ENCODE data around the gene DNAJC5.

The DNAJC5 gene

DNA sequence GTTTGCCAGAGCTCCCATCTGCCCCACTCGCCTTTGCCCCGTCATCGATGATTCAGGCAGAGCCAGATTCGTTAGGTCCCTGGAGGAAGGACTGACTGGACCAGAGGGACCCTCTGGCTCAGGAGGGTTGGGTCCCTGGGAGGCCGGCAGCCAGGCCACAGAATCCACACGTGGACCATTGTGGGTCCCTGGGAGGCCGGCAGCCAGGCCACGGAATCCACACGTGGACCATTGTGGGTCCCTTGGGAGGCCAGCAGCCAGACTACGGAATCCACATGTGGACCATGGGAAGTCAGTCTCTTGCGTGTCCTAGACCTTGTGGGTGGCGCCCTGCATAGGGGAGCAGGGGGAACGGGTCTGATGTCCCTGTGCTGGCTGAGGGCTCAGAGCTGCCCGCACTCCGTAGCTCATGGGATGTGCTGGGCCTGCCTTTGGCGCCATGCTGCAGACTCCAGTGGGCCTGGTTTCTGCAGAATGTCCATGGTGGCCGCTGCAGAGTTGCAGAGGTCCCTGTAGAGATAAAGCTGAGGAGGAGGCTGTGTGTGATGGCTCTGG is 37.8 kb downstream of the DNAJC5 start:
- H3K36me3 Mint-ChIP-seq (ENCODE audit: low read depth) = peaks cover 55% of the 10 kb centered on the region
- H3K4me3 Mint-ChIP-seq = no peak overlapping the region
- no peaks in the 10 kb centered on the region for H3K9me3 Mint-ChIP-seq
- H3K4me1 Mint-ChIP-seq (ENCODE audit: low read depth) = no peaks in the 10 kb centered on the region
- H3K27ac Mint-ChIP-seq = no peak overlapping the region
- H3K27me3 Mint-ChIP-seq = no peaks in the 10 kb centered on the region

DNA sequence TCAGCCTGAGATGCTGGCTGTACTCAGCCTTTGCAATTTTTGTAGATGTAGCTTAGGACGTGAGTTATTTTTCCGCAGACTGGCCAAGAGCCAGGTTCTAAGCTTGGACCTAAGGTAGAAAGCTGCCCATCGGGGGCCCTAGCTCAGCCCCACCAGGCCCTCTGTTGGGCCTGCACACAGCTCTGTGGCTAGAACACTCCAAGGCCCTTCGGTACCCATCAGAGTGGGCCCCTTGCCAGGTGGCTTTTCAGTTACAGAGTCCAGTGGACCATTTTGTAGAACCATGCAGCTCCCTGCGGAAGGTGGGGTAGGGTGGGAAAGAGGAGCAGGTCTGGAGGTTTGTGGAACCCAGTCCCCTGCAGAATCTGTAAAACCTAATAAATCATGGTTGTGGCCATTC is 38.7 kb downstream of the DNAJC5 start:
- H3K27me3 Mint-ChIP-seq = no peaks in the 10 kb centered on the region
- H3K9me3 Mint-ChIP-seq = no peaks in the 10 kb centered on the region
- H3K4me3 Mint-ChIP-seq = no peak overlapping the region
- H3K36me3 Mint-ChIP-seq (ENCODE audit: low read depth) = peaks cover 47% of the 10 kb centered on the region
- H3K27ac Mint-ChIP-seq = no peak overlapping the region
- H3K4me1 Mint-ChIP-seq (ENCODE audit: low read depth) = no peaks in the 10 kb centered on the region

DNA sequence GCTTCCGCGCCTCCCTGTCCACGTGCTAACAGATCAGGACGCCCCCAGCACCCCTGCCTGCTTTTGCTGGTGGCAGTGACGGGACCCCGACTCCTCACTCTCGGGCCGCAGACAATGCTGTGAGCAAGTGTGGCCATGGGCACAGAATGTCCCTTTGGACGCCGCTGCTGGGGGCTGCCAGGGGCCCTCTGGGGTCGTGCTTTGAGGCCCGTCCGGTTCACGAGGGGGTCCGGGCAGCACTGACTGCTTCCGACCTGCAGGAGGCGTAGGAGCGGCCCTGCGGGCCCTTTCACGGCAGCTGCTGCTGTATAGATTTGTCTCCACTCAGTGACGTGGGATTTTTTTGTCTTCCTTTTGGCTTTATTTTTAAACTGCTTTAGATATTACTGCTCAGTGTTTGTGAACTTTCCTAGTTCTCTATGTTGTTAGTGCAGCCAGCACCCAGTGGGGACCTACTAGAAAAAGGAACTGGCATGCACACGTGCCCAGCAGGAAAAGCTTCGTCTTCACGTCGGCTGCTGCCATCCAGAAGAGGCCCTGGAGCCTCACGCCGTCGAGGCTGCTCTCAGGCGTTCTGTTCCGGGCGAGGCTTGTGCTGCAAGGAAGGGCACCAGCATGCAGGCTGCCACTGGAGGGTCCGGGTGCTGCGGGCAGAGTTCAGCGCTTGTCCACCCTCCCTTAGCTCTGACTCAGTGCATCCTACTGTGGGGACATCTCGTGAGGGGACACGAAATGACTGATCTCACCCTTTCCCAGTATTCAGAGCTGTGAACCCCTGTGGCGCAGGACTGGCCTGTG is 39.5 kb downstream of the DNAJC5 start:
- Mint-ChIP-seq H3K9me3 (no peaks in the 10 kb centered on the region), H3K4me1 (ENCODE audit: low read depth) (no peaks in the 10 kb centered on the region), H3K4me3 (no peak overlapping the region), H3K27me3 (no peaks in the 10 kb centered on the region), H3K27ac (no peak overlapping the region), H3K36me3 (ENCODE audit: low read depth) (peaks cover 41% of the 10 kb centered on the region)

DNA sequence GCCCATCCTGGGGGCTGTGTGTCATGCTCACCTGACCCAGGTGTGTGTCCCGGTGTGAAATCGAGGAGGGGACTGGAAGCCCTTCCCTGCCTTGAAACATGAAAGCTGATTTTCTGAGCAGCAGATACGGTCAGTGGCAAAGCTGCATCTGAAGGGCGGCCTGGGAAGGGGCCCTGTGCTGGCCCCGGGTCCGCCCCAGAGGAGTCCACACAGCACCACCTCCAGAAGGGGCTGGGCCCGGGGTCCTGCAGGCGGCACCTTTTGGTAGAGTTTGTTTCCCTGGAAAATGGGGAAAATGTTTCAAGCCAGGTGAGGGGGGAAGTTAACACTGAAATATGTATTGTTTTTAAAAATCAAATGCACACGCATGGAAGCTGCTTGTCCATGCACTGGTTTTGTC is 40.5 kb downstream of the DNAJC5 start:
- no peaks in the 10 kb centered on the region for H3K27me3 Mint-ChIP-seq
- no peaks in the 10 kb centered on the region for H3K9me3 Mint-ChIP-seq
- no peaks in the 10 kb centered on the region for H3K4me1 Mint-ChIP-seq (ENCODE audit: low read depth)
- H3K4me3 Mint-ChIP-seq = no peak overlapping the region
- peaks cover 36% of the 10 kb centered on the region for H3K36me3 Mint-ChIP-seq (ENCODE audit: low read depth)
- no peak overlapping the region for H3K27ac Mint-ChIP-seq

DNA sequence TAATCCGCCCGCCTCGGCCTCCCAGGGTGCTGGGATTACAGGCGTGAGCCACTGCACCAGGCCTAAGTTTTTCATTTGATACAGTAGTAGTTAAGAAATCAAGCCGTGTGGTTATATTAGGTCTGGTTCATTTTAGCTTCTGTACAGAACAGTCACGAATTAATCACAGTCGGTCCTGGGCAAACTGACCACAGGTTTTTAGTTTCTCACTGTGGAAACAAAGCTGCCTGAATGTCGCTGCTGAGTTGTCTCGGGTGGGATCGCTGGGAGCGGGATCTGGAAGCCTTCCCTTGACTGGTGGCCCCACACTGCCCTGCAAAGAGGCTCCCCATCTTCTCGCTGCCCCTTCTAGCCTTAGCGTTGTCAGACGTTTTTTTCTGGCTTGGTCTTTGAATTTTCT is 42.7 kb downstream of the DNAJC5 start:
- H3K27me3 Mint-ChIP-seq = no peaks in the 10 kb centered on the region
- H3K4me1 Mint-ChIP-seq (ENCODE audit: low read depth) = peaks cover 6% of the 10 kb centered on the region
- H3K9me3 Mint-ChIP-seq = no peaks in the 10 kb centered on the region
- H3K4me3 Mint-ChIP-seq = no peak overlapping the region
- H3K36me3 Mint-ChIP-seq (ENCODE audit: low read depth) = peaks cover 19% of the 10 kb centered on the region
- H3K27ac Mint-ChIP-seq = no peak overlapping the region

DNA sequence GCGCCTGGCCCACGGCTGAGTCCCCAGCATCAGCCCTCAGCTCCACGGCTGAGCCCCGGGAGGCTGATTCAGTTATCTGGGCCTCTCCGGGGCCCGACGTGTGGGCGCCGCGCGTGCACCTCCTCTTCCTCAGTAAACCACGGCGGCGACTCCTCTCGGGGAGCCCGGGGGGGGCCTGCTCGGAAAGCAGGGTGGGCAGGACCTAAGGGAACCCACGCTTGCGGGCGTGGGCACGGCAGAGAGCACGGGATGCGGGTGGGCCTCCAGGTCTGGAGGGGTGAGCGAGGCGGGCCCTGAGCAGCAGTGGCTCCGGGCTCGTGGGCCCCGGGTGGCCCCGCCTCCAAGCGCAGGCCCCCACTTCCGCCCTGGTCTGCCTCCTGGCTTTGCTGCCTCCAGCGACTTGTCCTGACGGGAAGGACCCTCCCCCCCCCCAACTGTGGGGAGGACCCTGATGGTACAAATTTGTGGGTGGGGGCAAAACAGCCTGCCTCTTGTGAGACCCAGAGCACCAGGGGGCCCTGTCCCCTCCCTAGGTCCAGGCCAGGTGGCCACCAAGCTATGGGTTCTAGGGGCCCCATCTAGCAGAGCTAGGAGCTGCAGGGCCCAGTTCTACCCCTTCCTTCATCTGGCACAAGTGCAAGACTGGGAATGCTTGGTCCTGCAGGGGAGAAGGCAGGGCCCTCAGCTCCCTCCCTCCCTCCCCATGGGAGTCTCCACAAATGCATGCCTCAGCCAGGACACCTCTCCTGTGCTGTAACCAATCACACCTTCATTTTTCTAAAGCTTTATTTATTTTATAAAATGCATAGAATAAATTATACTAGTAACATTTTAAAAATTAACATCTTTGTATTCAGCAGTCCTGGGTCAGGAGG is 44.4 kb downstream of the DNAJC5 start:
- Mint-ChIP-seq H3K4me3 (no peak overlapping the region), H3K9me3 (no peaks in the 10 kb centered on the region), H3K27ac (no peak overlapping the region), H3K36me3 (ENCODE audit: low read depth) (peaks cover 19% of the 10 kb centered on the region), H3K27me3 (no peaks in the 10 kb centered on the region), H3K4me1 (ENCODE audit: low read depth) (peaks cover 6% of the 10 kb centered on the region)

DNA sequence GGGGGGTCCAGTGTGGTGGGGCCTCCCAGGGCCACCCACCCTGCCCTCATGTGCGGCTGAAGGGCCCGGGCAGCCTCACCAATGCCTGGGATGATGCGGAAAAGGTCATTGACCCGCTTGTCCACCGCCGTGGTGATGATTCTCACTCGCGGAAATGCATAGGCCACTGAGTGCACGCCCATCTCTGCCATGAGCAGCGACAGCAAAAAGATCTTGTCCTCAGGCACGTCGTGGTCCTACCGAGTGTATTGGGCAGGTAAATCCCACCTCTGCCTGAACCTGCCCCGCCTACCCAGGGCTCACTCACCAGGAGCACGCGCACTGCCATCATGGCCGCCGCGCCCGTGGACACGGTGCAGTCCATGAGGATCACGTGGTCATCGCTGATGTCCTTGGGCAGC is 45.1 kb downstream of the DNAJC5 start:
- Mint-ChIP-seq H3K36me3 (ENCODE audit: low read depth) (peaks cover 17% of the 10 kb centered on the region), H3K4me1 (ENCODE audit: low read depth) (peaks cover 6% of the 10 kb centered on the region), H3K4me3 (no peak overlapping the region), H3K27ac (no peak overlapping the region), H3K9me3 (no peaks in the 10 kb centered on the region), H3K27me3 (no peaks in the 10 kb centered on the region)

DNA sequence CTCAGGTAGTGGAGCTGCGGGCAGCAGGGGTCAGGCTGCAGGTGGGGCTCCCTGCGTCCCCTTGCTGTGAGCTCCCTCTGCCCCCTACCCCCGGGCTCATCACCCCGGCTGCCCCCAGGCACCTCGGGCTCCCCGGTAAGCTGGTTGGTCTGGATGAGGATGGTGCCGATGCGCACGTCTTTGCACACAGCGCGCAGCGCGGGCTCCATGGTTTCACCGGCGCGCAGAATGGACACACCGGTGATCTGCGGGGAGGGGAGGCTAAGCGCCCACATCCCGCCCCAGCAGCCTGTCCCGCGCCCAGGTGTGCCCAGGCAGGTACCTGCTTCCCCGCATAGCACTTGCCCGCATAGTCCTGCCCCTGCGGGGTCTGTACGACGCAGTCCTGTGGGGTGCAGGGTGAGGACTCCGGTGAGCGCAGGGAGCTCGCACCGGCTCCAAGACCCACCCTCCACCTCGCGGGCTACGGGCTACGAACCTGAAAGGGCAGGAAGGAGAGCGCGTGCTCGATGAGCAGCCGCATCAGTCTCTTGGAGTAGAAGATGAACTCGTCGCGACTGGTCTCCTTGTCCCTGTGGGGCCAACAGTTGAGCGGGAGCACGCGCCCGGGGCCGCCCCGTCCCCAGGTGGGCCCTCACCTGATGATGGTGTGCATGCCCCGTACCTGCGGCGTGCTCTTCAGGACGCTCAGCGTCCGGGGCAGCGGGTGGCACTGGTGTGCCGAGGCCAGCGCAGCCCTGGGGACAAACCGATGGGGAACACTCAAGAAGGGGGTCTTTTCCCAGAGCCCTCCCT is 45.7 kb downstream of the DNAJC5 start:
- peak overlapping the region; percentile 40 for H3K27ac Mint-ChIP-seq
- H3K36me3 Mint-ChIP-seq (ENCODE audit: low read depth) = peaks cover 15% of the 10 kb centered on the region

DNA sequence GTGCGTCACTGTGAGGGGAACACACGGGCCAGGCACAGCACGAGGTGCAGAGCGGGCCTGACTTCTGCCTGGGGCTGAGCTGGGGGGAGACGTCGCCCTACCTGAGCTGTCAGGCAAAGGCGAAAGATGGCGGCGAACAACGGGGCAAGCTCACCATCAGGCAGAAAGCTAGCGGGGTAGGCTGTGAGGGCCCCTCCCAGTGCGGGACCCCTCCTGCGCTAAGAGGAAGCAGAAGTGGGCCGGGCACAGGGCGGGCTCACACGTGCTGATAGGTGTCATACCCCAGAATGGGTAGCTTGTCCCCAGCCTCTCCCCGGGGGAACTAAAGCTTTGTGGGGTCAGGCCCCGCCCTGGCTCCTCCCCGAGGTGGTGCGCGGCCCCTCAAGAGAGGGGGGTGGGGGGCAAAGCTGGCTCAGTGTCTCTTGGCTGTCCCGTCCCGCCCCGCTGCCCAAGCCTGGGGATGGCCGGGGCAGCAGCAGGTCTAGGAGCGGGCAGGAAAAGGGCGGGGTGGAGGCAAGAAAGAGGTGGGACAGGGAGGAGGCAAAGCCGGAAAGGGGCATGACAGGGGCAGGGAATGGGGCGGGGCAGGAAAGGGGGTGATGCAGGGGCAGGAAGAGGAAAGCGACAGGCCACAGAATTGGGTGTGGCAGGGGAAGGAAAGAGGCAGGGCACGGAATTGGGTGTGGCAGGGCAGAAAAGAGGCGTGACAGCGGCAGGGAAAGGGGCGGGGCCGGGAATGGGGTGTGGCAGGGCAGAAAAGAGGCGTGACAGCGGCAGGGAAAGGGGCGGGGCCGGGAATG is 46.6 kb downstream of the DNAJC5 start:
- Mint-ChIP-seq H3K9me3 (no peaks in the 10 kb centered on the region), H3K27ac (peak overlapping the region; percentile 40), H3K36me3 (ENCODE audit: low read depth) (peaks cover 8% of the 10 kb centered on the region), H3K27me3 (no peaks in the 10 kb centered on the region), H3K4me1 (ENCODE audit: low read depth) (peaks cover 6% of the 10 kb centered on the region), H3K4me3 (no peak overlapping the region)

More for the DNA sequence above, 45.7 kb downstream of the DNAJC5 start:
- peaks cover 6% of the 10 kb centered on the region for H3K4me1 Mint-ChIP-seq (ENCODE audit: low read depth)
- H3K9me3 Mint-ChIP-seq = no peaks in the 10 kb centered on the region
- H3K4me3 Mint-ChIP-seq = no peak overlapping the region
- no peaks in the 10 kb centered on the region for H3K27me3 Mint-ChIP-seq

DNA sequence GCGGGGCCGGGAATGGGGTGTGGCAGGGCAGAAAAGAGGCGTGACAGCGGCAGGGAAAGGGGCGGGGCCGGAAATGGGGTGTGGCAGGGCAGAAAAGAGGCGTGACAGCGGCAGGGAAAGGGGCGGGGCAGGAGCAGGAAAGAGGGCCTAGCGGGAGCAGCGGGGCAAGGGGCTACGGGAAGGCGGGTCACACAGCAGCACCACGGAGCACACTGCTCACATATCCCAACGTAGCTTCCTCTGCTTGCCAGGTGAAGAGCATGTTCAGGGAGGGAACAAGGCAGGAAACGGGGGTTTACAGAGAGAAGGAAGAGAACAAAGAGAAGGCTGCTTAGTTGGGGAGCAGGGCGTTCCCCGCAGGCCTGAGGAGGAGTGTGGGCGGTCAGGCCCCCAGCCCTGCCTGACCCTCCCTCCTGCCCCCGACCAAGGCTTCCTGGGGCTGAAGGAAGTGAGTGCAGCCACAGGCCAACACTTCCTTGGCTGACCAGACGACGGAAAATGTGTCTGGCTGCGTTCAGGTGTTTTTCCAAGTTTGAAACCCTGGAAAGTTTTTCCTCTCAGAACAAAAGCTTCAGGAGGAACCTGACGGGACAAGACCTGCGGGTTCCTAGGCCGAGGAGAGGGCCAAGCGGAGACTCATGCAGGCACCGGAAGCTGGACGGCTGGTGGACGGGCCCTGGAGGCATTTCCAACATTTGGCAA is 47.5 kb downstream of the DNAJC5 start:
- Mint-ChIP-seq H3K4me1 (ENCODE audit: low read depth) (peaks cover 13% of the 10 kb centered on the region), H3K27me3 (no peaks in the 10 kb centered on the region), H3K36me3 (ENCODE audit: low read depth) (peaks cover 5% of the 10 kb centered on the region), H3K27ac (peak overlapping the region; percentile 11), H3K4me3 (no peak overlapping the region), H3K9me3 (no peaks in the 10 kb centered on the region)

DNA sequence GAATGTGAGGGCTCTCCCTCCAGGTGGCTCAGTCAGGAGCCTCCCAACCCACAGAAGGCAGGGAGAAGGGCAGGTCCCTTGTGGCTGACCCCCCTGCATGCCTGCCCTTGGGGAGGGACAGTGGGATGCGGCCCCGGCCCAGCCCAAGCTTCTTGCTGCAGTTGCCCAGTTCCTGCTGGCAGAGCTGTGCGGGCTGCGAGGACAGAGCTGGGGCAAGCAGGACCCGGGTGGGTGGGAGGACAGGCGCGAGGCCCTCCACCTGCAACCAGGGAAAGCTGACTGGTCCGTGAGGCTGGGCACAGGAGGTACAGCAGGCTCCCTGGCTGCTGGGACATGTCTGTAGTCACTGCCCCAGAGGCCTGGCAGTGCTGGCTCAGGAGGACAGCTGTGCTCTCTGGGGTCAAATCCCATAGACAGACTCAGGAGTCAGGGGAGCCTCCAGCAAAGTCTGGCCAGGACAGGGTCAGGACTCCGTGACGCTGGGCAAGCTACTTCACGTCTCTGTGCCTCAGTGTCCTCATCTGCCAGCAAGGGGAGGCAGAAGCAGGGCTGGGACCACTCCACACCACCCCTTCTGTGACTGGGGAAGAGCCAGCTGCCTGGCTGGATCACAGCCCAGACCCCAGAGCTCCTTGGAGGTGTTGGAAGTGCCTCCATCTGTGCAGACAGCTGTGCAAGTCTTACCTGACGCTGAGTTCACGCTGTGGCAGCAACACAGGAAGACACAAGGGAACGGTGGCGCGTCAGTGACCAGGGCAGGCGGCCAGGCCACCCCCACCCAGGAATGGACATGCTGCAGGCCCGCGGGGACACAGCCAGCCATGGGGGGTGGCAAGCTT is 48.3 kb downstream of the DNAJC5 start:
- Mint-ChIP-seq H3K27me3 (no peaks in the 10 kb centered on the region), H3K4me1 (ENCODE audit: low read depth) (peaks cover 20% of the 10 kb centered on the region), H3K4me3 (no peak overlapping the region), H3K36me3 (ENCODE audit: low read depth) (peaks cover 5% of the 10 kb centered on the region), H3K9me3 (no peaks in the 10 kb centered on the region), H3K27ac (no peak overlapping the region)

DNA sequence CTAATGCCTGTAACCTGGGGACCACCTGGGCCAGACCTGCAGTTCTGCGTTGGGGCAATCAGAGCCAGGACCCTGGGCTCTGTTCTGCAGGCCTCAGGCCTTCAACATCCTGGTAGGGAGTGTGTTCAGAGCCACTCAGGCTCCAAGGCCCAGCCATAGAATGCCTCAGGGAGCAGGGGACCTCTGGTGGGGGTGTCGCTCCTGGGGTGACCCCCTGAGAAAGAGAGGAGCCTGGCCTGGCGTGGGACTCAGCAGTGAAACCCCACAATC is 48.8 kb downstream of the DNAJC5 start:
- peaks cover 5% of the 10 kb centered on the region for H3K36me3 Mint-ChIP-seq (ENCODE audit: low read depth)
- H3K4me1 Mint-ChIP-seq (ENCODE audit: low read depth) = peaks cover 26% of the 10 kb centered on the region
- H3K27me3 Mint-ChIP-seq = no peaks in the 10 kb centered on the region
- no peak overlapping the region for H3K4me3 Mint-ChIP-seq
- H3K27ac Mint-ChIP-seq = no peak overlapping the region
- H3K9me3 Mint-ChIP-seq = no peaks in the 10 kb centered on the region
